Measurements from ENCODE around the gene TMEM11.

The TMEM11 gene, protein sequence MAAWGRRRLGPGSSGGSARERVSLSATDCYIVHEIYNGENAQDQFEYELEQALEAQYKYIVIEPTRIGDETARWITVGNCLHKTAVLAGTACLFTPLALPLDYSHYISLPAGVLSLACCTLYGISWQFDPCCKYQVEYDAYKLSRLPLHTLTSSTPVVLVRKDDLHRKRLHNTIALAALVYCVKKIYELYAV

DNA sequence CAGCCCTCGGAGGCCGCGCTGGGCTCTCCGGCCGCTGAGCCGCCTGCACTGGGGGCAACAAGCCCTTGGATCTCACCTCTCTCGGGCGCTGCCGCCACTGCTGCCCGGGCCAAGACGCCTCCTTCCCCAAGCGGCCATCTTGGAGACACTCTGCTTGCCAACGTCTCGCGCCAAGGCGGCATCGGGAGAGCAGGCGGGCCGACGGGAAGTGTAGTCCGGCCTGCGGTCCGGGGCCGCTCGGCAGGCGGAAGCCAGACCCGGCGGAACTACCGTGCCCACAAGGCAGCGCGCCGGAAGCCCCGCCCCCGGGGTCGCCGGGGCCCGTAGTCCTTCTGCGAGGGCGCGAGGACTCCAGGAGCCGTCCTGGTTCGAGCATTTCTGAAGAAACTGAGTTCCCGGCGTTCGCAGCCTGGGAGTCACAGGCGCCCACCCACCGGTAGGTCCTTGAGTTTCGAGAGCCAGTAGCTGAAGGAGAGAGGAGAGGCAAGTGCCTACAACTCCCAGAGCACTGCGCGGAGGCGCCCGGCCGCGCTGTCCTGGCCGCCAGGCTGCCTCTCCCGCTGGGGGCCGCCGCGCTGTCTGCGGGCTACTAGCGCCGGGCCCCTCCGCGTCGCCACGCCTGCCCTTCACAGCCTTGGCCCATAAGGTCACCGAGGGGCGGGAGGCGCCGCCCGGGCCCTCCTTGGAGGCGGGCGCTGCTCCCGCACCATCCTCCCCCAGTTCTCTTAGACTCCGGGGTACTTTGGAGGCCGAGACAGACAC lies at the start of gene TMEM11:
Gene TMEM11 (minus strand): TSS at position 147 of the 762 bp plus-strand sequence. CDS start 9 bp downstream, at position 138.
- DNase-seq = peak; percentile 94

GRCh38 chr17:21263376-21263775 lies 49.4 kb upstream of the TMEM11 start:
- no peak for DNase-seq

- DNase-seq = no peak
These were observed 48.5 kb upstream of the TMEM11 start for GRCh38 chr17:21262259-21262993.

GRCh38 chr17:21258593-21258992 lies 44.6 kb upstream of the TMEM11 start:
- no peak for DNase-seq

DNA sequence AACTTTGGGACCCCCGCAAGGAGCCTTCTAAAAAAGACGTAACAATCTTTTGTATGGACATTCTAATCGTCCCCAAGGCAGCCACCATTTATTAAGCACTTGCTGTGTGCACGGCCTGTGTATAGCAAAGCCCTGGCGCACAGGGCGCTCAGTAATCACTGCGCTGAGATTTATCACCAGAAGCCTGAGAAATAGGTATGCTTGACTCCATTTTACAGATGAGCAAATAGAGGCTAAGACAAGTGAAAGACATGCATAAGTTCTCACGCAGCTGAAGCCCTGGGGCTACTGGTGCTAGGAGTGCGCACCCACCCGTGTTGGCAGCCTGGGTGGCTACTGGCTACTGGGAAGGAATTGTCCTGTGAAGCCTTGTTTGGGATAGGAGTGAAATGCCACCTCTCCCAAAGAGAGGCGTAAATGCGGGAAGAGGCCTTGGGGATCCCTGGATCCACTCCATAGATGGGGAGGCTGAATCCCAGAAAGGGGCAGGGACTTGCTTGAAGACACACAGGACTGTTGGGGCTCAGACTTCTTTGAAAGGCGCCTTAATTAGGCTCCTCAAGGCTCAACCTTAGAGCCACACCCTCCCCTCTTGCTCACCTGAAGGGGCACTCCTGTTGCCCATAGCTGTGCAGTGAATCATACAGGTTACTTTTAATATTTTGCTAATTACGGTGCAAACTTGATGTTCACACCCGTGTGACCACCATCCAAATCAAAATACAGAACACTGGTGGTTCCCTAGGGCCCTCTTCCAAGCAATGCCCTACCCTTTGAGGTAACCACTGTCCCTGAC lies 39.9 kb upstream of the TMEM11 start:
- no peak for DNase-seq

GRCh38 chr17:21252796-21253645 lies 39.1 kb upstream of the TMEM11 start, which contains the start of gene NATD1:
Gene NATD1, minus strand, starts transcription at chr17:21253410. Its CDS starts 146 bp downstream, at chr17:21253264.
- DNase-seq = peak; percentile 43

DNA sequence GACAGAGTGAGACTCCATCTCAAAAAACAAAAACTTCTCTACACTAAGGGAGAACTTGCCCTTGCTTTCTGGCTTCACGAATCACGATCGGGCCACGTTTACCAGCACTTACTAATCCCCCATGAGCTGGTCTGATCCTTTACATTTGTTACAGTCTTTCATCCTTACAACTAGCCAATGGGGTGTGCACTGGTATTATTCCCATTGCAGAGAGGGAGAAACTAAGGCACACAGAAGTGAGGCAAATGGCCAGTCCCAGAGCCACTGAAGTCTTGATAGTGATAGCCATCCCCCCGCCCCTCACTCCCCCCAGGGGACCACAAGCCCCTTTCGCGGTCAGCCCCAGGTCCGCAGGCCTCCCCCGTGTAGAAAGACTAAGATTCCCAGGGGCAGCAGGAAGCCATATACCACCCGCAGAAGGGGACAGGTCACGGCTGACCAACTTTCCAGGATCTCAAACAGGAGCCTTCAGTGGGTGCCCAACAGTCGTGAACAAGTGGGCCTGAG lies 38.4 kb upstream of the TMEM11 start:
- DNase-seq = no peak

GRCh38 chr17:21251337-21252010 lies 37.5 kb upstream of the TMEM11 start:
- no peak for DNase-seq

- no peak for DNase-seq
These were observed 36.9 kb upstream of the TMEM11 start for GRCh38 chr17:21250854-21251253.

- DNase-seq = no peak
These were observed 36.2 kb upstream of the TMEM11 start for GRCh38 chr17:21249920-21250703.

DNA sequence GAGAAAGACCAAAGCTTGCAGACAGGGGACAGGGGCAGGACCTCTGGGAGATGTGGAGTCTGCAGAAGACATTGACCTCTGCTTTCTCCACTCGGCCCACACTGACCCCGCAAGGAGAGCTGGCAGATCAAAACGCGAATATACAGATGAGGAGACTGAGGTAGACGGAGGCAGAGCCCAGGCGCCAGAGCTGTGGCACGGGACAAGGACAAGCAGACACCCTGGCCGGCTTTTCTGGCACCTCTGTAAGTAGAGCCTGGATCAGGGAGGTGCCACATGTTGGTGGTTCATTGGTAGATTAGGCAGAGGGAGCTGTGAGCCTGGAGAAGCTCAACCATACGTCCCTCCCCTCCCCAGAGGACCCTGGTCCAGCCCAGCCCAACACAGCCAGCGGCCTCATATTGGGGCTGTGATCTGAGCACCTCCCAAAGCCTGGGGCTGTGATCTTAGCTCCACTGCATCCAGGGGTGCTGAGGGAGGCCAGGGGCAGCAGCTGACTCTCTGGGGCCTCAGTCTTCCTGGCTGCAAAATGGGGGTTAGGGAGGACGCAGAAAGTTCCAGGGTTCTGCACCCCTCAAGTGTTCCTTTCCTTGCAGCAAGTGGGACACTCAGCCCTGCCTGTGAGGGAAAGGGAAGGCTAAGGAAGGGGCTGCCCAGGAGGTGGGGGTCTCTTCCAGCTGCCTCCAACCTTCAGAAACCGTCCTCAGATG lies 35.3 kb upstream of the TMEM11 start:
- DNase-seq = no peak

- DNase-seq = no peak
These were observed 34.5 kb upstream of the TMEM11 start for GRCh38 chr17:21248500-21248899.

DNA sequence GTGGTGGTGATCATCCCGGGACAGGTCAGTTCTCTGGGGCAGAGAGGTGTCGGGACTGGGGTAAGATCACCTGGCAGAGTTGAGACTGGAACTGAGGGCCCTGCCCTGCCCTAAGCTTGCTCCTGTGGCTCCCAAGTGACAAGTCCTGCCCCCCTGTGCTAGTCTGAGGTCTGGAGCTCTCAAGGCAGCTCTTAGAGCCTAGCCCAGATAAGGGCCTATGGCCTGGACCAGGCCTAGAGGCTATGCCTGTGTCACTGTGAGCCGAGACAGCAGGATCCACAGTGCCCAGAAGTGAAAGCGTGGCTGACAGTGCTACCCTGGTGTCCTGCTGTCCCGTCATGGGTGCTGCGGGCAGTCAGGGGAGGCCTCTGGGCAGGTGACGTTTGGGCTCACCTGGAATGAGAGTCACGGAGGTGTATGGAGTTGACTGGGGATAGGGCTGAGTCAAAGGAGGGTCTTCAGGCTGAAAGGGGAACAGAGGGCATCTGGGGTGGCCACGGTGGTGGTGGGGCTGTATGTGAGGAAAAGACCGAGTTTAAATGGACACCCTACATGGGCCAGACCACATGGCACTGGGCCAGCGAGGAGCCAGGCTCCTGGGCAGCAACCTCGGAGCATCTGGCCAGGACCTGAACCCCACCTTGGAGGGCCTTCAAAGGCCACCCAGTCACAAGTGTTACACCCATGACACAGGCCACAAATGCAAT lies 33.7 kb upstream of the TMEM11 start:
- no peak for DNase-seq

DNA sequence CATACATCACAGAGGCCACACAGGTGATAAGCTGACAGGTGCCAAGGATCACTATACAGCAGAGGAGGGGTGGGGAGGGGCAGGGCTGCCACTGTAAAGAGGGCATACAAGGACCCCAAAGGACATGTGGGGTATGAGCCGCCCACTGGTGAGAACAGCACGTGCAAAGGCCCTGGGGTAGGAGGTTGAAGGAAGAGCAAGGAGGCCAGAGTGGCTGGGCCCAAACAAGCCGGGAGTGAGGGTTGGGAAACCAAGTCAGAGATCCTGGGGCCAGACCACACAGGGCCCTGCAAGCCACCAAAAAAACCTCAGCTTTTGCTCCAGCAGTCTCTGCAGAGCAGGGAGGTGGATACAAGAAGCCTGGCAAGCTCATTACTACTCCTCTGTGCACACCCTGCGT lies 32.7 kb upstream of the TMEM11 start:
- DNase-seq = no peak

DNA sequence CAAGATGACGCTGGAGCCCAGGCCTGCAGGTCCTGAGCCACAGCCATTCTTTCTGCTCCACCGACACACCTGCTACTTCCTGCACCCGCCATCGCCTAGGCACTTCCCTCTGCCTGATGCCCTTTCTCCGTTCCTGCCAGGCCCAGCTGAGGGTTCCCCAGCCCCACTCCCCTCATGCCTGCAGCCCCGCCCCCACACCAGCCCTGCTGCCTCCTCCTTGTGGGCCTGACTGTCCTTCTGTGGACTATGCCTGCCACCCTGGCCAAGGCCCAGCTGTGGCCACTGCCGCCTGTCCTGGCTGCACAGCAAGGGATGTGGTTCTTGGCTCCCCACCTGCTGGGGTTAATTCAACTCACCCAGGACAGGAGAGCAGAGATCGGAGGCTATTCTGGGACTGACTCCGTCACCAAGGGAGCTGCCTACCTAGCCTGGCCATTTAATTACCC lies 31.7 kb upstream of the TMEM11 start:
- DNase-seq = no peak

- DNase-seq = no peak
These were observed 29.7 kb upstream of the TMEM11 start for GRCh38 chr17:21243516-21244303.

- no peak for DNase-seq
These were observed 29.0 kb upstream of the TMEM11 start for GRCh38 chr17:21242780-21243515.

Data from GDM1 (cell line).